Glomerular visceral epithelial cell (primary cell): ENCODE results near the gene SLC9A9.
A peak's percentile ranks its signal among the peaks of the same experiment; 100 is the strongest.
"Not testable (repeated sequence)": the region's sequence is repeated elsewhere in the genome, so short reads cannot be mapped to it uniquely, and the experiment has no call there.

Experiments
- DNase-seq: peaks from one replicate; pipeline ENCODE4 v3.0.0-alpha.2; 2016; ENCODE audit errors: extremely low spot score

SLC9A9 gene

DNA sequence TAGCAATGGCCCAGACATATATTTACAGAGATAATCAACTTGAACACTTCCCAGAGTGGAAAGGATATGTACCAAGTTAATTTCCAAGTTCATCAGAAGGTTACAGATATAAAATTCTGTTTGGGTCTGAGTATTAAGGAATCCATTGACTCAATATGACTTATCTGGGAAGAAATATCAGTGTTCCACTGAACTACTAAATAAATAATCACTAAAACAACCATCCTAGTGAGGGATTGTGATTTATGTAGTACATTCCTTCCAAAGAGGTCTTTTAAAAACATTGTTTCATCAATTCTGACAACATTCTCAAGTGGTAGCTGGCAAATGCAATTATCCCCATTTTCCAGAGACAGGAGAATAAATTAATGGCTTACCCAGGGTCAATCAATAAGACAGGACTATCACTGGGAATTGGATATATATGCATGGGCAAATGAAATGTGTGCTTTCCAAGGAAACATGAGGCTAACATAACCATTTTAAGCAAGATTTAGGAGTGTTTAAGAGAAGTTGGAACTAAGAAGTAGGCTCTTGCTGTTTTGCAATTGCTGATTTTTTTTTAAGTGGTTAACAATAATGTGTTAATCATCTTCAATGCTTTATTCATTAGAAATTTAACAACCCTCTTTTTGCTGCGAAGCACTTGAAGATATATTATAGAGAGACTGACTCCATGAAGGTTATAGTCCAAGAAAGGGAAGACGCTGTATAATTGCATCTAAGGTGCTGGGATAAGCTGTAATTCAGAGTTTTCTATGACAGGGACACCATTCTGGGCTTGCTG lies 37.9 kb downstream of the SLC9A9 start:
- no peak for DNase-seq

DNA sequence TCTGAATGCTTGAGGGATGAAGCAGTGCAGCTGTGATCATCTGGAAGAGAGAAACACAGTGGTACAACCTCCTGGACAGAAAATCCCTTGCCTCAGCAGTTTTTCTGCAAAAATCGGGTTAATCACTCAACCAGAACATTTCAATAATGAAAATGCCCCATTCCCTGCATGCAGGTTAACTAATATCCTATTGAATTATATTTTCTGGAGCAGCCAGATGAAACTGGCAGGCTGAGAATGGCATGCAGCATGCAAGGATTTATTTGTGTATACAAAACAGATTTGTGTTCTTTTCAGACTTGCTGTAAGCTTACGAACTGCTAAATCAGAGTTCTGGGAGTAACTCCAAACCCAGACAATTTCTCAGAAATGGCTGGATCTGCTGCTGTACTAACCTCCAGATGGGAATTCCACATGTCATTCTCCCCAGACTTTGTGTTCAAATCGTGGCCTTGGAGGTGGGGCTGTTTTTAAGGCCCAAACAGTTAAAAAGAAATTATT lies 39.1 kb downstream of the SLC9A9 start:
- DNase-seq: no peak

- DNase-seq: no peak
Measured at GRCh38 chr3:143808030-143808429, 40.2 kb downstream of the SLC9A9 start.

DNA sequence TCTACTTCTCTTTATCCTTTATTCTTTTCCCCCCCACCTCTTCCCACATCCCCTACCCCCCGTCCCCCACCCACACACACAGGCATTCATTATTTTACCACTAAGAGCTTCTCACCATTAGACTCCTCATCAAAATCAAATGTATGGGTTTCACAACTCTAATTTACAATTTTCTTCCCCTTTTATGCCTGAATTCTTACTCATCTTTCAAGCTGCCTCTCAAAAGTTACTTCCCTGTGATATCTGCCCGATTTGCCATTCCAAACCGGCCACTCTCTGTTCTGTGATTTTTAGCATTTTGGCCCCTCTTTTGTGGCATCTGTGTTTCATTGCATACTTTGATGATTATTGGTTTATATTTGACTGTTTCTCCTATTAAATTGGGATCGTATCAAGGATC lies 42.2 kb downstream of the SLC9A9 start:
- DNase-seq: no peak

- not testable (repeated sequence) for DNase-seq
Measured at GRCh38 chr3:143805476-143805875, 42.8 kb downstream of the SLC9A9 start.

GRCh38 chr3:143801046-143801445 lies 47.2 kb downstream of the SLC9A9 start:
- not testable (repeated sequence) for DNase-seq

- DNase-seq: peak; percentile 35
Measured at GRCh38 chr3:143798151-143798550, 50.1 kb downstream of the SLC9A9 start.

GRCh38 chr3:143795874-143796273 lies 52.4 kb downstream of the SLC9A9 start:
- DNase-seq: peak; percentile 12

DNA sequence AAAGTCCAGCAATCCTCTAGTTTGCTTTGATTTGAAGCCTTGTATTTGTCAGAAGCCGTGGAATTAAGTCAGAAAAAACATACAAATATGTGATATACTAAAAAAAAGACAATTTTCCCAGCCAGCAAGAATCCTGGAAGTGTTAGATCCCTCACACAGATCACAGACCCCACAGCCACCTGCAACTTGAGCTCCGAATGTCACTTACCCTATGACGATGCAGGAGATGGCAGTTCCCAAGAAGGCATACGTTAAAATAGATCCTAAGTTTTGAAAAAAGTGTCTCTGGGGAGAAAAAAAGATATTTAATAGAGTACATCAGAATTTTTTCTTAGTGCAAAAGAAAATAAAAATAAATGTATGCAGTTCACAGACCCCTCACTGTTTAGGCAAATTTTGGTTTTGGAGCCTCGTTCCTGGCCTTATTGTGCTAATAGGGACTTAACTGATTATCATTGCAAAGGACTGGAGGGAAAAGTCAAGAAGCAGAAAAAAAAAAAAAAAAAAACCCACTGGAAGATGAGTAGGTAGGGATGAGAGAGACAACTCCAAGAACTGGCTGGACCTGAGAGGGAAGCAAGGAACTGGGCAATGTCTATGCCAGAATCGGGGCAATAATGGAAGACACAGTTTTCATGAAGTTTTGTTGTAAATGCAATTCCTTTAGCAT lies 53.3 kb downstream of the SLC9A9 start:
- no peak for DNase-seq

DNA sequence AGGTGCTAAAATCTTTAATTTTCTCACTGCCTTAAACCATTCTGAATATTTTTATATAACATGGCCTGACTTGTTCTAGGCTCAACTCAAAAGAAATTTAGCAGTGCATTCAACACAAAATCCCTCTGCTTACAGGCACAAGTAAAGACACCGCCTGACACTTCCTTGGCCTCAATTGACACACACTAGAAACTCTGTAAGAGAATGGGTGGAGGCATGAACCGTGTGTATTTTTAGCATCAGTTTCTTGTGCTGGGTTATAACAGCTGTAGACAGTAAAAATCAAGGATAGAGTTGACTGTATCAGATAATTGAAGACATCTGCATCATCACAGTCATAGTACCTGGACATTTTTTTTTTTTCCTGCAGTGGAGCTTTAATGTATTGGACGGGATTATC lies 54.3 kb downstream of the SLC9A9 start:
- no peak for DNase-seq

- no peak for DNase-seq
Measured at GRCh38 chr3:143791386-143791785, 56.9 kb downstream of the SLC9A9 start.

DNA sequence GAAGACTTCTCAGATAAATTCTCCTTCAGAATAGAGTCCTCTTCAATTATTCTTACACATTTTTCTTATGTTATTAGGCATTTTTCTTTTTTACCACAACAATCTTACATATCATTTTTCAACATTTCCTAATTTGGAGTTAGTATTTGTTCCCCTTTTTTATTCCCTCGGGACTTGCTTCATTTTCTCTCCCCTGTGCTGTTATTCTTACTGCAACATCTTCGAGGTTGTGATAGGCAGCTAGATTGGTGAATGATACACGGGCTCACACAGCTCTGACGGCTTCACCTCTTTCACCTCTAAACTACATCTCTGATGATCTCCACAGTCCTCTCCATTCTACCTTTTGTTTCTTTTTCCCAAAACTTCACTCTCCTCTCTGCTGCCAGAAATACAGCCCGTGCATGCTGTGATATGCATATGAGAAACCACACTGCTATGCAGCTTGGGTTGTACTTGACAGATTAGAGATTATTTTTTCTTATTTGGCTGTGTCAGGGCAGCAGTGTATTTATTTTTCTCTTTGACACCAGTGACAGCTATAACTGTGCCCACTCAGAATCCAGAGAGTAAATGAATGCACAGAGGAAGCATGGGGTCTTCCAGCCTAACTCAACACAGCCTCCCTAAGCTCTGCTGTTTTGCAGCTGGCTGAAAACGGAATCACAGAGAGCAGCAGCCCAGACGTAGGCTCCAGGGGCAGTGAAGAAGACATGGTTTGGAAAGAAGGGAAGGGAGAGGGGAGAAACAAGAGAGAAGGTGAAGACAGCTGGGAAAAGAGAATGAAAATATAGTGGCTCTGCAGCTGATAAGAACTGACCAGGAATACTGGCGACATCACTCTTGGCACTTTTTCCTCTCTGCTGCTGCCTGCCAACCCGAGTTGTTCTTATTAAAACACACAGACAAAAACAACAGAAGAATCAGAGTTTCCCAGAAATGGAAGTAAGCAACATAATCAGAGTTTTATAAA lies 61.8 kb downstream of the SLC9A9 start:
- no peak for DNase-seq

DNA sequence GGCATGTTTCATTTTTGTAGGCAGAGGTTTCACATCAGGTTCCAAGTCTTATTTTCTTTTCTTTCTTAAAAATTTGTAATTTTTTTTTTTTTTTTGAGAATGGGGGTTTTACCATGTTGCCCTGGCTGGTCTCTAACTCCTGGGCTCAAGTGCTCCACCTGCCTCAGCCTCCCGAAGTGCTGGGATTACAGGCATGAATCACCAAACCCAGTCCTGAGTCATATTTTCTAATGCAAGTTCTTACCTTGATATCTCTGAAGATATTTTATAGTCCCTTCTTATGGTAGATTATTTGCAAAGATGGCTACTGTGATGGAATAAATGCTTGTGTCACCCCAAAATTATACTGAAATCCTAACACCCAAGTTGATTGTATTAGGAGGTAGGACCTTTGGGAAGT lies 63.8 kb downstream of the SLC9A9 start:
- no peak for DNase-seq

DNA sequence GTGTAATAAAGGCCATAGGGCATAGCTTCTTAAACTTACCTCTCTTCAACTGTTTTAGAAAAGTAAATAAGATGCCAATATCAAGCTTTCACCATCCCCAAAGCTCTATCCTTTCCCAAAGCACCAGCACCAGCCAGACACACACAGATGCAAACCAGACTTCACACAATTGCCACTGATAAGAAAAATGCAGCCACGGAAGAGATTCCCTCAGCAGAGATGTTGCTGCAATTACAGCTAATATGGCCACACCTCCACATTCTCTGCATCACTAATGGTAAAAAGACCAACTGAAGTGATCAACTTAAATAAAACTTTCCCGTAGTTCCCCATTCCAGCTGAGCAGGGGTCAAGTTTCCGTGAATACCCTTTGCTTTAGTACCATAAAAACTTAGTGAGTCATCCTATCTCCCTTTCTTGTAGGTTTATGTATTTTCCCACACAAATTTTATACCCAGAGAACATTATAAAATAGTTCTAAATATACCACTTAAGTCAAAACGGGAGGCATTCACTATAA lies 64.4 kb downstream of the SLC9A9 start:
- DNase-seq: no peak

GRCh38 chr3:143775459-143775858 lies 72.8 kb downstream of the SLC9A9 start:
- DNase-seq: peak; percentile 39

DNA sequence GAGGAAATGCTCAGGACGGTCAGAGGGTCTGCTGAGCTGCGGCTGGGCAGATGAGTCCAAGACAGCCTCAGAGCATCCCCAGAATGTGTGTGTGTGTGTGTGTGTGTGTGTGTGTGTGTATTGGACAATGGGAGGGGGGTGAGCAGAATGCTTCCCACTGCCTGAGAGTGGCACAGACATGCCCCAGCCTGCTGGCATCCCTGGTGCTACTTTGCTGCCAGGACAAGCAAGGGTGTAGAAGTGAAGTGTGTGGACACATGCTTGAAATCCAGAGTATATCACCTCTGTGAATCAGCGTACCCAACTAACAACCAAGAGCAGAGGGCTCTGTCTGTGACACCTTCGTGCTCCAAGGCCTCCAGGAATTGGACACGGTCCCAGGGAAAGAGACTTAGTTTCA lies 76.3 kb downstream of the SLC9A9 start:
- DNase-seq: no peak

DNA sequence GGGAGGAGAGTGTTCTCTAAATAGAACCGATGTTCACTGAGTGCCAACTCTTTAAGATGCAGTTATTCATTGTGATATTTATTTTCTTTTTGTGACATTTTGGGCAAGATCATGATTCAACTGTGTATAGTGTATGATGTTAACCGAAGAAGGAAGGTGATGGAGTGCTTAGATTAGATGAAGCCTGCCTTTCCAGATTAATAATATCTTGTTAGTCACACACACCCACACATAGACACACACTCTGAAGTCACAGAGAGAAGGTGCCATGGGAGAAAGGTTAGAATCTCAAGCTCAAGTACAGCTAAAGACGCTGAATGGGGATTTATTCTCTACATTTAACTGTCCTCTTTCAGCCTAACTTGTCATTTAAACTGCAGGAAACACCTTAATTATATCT lies 77.0 kb downstream of the SLC9A9 start:
- no peak for DNase-seq

DNA sequence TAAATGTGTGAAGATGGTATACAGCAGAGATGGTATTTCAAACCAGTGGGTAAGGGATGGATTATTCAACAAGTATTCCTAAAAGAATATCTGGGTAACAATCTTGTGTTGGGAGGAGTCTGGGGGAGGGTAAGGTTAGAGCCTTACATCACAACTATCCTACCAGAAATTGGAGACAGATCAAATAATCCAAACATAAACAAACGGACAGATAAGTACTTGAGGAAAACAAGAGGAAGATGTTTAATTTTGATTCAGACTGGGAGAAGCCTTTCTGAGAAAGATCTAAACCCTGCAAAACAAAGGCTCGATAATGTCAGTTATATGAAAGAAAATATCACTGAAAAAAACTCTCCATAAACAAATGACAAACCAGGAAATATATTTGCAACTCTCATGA lies 77.9 kb downstream of the SLC9A9 start:
- DNase-seq: no peak

- no peak for DNase-seq
Measured at GRCh38 chr3:143769616-143770015, 78.7 kb downstream of the SLC9A9 start.

GRCh38 chr3:143764840-143765239 lies 83.4 kb downstream of the SLC9A9 start:
- no peak for DNase-seq

DNA sequence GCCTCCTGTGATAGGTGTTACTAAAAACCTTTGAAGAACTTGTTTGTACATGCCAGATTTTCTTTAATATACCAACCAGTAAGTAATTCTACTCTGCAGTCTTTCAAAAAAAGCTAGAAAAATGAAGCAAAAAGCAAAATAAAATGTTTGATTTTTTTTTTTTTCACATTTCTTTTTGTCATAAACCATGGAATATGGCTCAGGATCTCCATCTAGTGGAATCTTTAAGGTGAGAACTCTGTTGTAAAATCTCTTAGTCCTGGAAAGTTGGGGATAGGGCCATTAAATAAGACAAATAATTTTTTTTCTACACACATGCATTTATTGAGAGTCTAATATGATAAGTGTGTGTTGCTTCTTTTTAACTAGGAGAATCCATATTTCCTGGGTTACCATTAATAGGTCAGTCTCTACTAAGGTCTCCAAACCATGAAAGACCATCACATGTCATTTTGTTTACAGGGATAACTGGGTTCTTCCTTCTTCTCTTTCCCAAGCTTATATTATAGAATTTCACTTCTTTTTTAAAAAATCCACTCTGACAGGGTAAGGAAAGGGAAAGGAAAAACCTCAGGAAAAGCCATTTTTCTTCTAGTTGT lies 84.6 kb downstream of the SLC9A9 start:
- DNase-seq: no peak
